Left cardiac atrium (tissue), 4 donors: ENCODE measurements around the gene SPIRE2. TPM values are rescaled to one million over a fixed set of nuclear protein-coding genes. Genes with fewer than 3 reads are reported as not detected.
"Not testable (repeated sequence)": the region's sequence is repeated elsewhere in the genome, so short reads cannot be mapped to it uniquely, and the experiment has no call there.

Experiments
- ATAC-seq, 2 donors: fragments of 200-7000 bp; cut with Tn5 transposase; one replicate each; pipeline ENCODE4 v1.9.1; 2020; ENCODE audit warnings: mild to moderate bottlenecking in 2 of 2, moderate library complexity in 2 of 2
- DNase-seq: peaks from one replicate; pipeline ENCODE4 v3.0.0-alpha.2; 2020
- intact Hi-C, 2 donors: fragments of 100-400 bp; cut with DNase I; formaldehyde crosslinking; loops; one replicate each; pipeline versions ENCODE4 v1.14.1 to v1.15.1; 2022 to 2023
- total RNA-seq, 2 donors: library from RNA; stranded (reverse); fragmentation: NEBNext Ultra II Directional; extraction: Animal tissue kit (Norgen Biotek cat#: 25700); gene quantifications; one replicate each; pipeline ENCODE4 v1.2.1, GENCODE V29; 2021
- donor health status: DM: no; HTN: yes; CAD: no.
- donor health status: DM: no; HTN: yes; CAD: no; lungs with severe emphysema.
- donor health status: DM: yes; HTN: yes; CAD: no.
- donor health status: Dilated cardiomyopathy.

The SPIRE2 gene
- total RNA-seq, 2 donors from 2014 or later: 1.2 to 2.0 TPM

DNA sequence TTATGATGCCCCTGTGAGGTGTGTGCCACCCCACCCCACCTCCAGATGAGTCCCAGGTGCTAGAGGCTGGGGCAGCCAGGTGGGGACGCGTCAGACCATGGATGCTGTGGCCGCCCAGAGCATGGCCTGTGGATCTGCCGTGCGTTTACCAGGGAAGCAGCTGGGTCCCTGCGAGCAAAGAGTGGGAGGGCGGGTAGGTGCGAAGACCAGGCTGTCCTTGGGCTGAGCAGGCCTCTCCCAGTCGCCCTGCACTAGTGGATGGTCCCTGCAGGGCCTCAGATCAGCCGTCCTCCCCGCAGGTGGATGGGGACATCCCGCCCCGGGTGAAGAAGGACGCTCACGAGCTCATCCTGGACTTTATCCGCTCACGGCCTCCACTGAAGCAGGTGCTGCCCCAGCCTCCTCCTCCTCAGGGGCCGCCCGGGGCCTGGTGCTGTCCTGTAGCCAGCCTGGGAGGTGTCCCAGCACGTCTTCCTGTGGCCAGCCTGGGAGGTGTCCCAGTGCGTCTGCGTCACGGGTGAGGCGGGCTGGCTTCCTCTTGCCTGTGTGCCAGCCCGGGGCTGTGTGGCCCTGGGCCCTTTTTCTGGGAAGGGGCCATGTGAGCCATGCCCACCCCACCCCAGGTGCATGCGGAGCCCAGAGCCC is 27.1 kb downstream of the SPIRE2 start:
- intact Hi-C loops: no loop called here
- ATAC-seq (peak in 1 of 2 donors; percentile 21), DNase-seq (no peak)

GRCh38 chr16:89855986-89856385 is 27.7 kb downstream of the SPIRE2 start:
- no peak for ATAC-seq
- intact Hi-C loops: no loop called here
- DNase-seq: no peak

- ATAC-seq (no peak), DNase-seq (no peak)
- intact Hi-C loops: no loop called here
Observed at GRCh38 chr16:89858973-89859614, 30.8 kb downstream of the SPIRE2 start.

- DNase-seq (no peak), ATAC-seq (no peak)
- intact Hi-C loops: loop anchor here (2.0 to 5.0 kb wide), 3 partner anchors 107 to 157 kb away; partner anchors contain the start of gene SPATA2L (in 2 of the 2)
Observed at GRCh38 chr16:89859615-89860007, 31.3 kb downstream of the SPIRE2 start.

- ATAC-seq: peak; percentile 80 to 82
- intact Hi-C loops: loop anchor here (2.0 to 5.0 kb wide), 3 partner anchors 108 to 159 kb away; partner anchors contain the start of gene SPATA2L (in 2 of the 2)
Observed at GRCh38 chr16:89860747-89861304, 32.6 kb downstream of the SPIRE2 start.

DNA sequence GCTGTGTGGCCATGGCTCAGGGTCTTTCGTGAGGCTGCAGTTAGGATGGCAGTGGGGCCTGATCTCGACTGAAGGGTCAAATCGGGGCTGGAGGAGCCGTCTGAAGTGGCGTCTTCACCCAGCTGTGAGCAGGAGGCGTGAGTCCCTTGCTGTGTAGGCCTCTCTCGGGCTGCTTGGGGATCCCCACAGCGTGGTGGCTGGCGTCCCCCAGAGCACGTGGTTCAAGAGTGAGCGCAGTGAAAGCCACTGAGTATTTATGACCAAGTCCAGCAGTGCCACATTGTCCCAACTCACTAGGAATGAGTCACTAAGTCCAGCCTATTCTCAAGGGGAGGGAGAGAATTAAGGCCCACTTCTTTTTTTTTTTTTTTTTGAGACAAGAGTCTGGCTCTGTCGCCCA is 33.4 kb downstream of the SPIRE2 start:
- no peak for DNase-seq
- ATAC-seq: no peak

More at GRCh38 chr16:89860747-89861304, 32.6 kb downstream of the SPIRE2 start:
- DNase-seq: peak; percentile 66

DNA sequence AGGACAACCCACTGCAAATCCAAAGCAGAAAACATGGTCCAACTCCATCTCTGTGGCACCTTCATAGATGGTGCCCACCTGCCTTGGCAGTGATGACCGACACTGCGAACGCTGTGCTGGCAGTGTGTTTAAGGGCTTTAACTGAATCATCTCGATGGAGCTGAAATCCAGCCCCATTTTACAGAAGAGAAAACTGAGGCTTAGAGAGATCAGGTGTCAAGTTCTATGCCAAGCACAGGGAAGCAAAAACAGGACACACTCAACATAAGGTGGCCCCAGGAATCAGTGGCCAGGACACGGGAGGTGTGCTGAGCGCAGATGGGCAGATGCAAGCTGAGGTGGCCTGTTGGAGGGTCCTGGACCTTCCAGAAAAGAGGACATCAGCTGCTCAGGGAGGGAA is 34.5 kb downstream of the SPIRE2 start:
- intact Hi-C loops: loop anchor here (5.0 kb wide), 2 partner anchors 110 to 160 kb away; partner anchors contain the start of gene SPATA2L (in 2 of the 2)
- ATAC-seq (no peak), DNase-seq (no peak)

More for the DNA sequence above, 33.4 kb downstream of the SPIRE2 start:
- intact Hi-C loops: loop anchor here (2.0 to 5.0 kb wide), 3 partner anchors 109 to 159 kb away; partner anchors contain the start of gene SPATA2L (in 2 of the 2)

GRCh38 chr16:89863741-89864526 is 35.7 kb downstream of the SPIRE2 start:
- ATAC-seq (peak; percentile 48 to 51), DNase-seq (no peak)
- intact Hi-C loops: loop anchor here (5.0 kb wide), 2 partner anchors 112 to 162 kb away; partner anchors contain the start of gene SPATA2L (in 2 of the 2)

GRCh38 chr16:89864527-89864820 is 36.2 kb downstream of the SPIRE2 start:
- DNase-seq: no peak
- ATAC-seq: no peak
- intact Hi-C loops: loop anchor here (5.0 kb wide), 2 partner anchors 112 to 162 kb away; partner anchors contain the start of gene SPATA2L (in 2 of the 2)

- DNase-seq: no peak
- no peak for ATAC-seq
- intact Hi-C loops: no loop called here
Observed at GRCh38 chr16:89867918-89868317, 39.6 kb downstream of the SPIRE2 start.

GRCh38 chr16:89869911-89870310 is 41.6 kb downstream of the SPIRE2 start:
- intact Hi-C loops: no loop called here
- no peak for DNase-seq
- ATAC-seq: no peak

DNA sequence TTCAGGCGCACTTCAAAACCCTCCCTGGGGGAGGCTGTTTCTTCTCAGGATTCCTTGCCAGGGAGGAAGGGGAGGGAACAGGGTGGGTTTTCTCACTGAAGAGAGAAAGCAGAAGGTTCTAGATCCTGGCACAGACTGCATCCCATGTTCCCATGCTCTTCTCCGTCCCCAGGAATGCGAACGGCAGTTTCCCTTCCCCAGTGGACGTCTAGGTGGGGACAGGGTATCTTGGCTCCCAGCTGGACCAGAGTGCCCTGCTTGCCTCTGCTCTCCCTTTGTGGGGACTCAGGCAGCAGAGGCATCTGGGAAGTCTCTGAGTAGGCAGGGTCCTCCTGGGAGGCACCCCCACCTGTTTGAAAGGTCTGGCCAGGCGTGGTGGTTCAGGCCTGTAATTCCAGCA is 42.2 kb downstream of the SPIRE2 start:
- DNase-seq: no peak
- no peak for ATAC-seq
- intact Hi-C loops: no loop called here

- no peak for DNase-seq
- intact Hi-C loops: no loop called here
Observed at GRCh38 chr16:89871895-89872294, 43.6 kb downstream of the SPIRE2 start.

DNA sequence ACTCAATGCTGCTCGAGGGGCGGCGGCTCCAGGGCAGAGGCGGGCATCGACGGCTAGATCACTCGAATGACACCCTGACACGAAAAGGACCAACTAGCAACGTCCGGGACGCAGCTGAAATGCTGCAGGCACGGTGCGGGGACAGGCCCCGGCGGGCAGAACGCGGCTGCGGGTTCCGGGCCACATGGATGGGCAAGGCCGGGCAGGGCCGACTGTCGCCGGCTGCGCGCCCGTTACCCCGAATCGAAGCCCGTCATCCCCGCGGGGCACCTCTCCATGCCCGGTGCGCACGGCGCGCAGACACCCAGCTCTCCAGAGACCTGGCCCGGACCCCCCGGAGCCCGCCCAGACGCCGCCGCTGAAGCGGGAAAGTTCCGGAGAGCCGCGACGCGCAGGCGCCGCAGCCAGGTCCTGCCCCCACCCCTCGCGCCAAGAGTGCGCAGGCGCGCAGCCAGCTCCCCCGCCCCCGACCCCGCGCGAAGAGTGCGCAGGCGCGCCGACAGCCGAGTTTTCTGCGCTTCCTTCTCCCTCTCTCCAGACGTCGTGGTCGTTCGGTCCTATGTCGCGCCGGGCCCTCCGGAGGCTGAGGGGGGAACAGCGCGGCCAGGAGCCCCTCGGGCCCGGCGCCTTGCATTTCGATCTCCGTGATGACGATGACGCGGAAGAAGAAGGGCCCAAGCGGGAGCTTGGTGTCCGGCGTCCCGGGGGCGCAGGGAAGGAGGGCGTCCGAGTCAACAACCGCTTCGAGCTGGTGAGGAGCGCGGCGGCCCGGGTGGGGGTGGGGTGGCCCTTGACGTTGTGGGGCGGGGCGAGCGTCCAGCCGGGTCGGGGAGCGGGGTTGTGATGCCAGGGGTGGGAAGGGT is 45.1 kb downstream of the SPIRE2 start, which contains the start of gene TCF25:
Gene TCF25 (plus strand): TSS at position 484 of the 863 bp plus-strand sequence. CDS start 76 bp downstream, at position 560.
- peak; percentile 74 to 81 for ATAC-seq
- intact Hi-C loops: no loop called here

More at GRCh38 chr16:89871895-89872294, 43.6 kb downstream of the SPIRE2 start:
- no peak for ATAC-seq

DNA sequence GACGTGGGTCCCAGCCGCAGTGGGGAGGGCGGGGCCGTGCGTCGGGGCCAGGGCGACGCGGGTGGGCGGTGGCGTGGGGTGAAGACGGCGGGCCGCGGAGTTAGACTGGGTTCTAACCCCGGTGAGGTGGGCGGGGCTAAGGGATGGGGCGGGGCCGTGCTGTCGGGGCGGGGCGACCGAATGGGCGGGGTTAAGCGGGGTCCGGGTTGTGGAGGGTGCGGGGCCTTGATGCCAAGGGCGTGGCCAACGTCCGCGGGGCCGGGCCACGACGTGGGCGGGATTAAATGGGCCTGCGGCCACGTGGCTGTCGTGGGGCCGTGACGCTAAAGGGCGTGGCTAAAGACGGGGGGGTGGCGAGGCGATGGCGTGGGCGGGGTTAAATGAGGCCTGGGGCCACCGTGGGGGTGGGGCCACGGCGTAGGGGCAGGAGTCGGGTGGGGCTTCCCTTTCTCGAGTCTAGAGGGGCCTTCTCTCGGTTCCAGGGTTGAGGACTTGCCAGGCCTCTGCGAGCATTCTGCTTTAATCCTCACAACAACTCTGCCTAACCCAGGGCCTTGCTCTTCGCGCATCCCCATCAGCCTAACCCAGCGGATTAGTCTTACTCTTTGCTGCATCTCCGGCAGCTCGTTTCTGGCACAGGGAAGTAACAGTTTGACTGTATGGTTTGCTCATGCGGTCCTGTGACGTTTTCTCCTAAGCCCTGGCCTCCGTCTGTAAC is 45.9 kb downstream of the SPIRE2 start:
- DNase-seq (peak; percentile 96), ATAC-seq (peak; percentile 91 to 94)
- intact Hi-C loops: no loop called here

More for the DNA sequence above, 45.1 kb downstream of the SPIRE2 start, which contains the start of gene TCF25:
- DNase-seq: peak; percentile 88

DNA sequence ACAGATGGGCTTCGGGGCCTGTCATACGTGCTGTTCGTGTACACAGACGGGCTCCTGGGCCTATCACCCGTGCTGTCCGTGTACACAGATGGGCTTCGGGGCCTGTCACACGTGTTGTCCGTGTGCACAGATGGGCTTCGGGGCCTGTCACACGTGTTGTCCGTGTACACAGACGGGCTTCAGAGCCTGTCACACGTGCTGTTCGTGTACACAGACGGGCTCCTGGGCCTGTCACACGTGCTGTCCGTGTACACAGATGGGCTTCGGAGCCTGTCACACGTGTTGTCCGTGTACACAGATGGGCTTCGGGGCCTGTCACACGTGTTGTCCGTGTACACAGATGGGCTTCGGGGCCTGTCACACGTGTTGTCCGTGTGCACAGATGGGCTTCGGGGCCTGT is 50.8 kb downstream of the SPIRE2 start:
- DNase-seq, ATAC-seq, intact Hi-C loops: not testable (repeated sequence)
